ENCODE data around the gene ANKLE1. TPM values are rescaled to one million over a fixed set of nuclear protein-coding genes. Genes with fewer than 3 reads are reported as not detected.

ANKLE1 gene
- total and polyA plus RNA-seq, 10 of the 15 experiments (the other 5 are each of a cell fraction or from before 2014, with no cell fraction given), result 2.2 to 17.9 (median 10.9) TPM

GRCh38 chr19:17240826-17241399, 40.8 kb upstream of the ANKLE1 start:
- SMC1A ChIA-PET (ENCODE audit: uncharacterized antibody, unreplicated experiment), result interaction anchor here (1.1 to 1.2 kb wide), 2 partner anchors 14 to 57 kb away, joined by 3 to 4 read pairs; no protein-coding TSS in a partner anchor
- CTCF ChIA-PET, result interaction anchor here (2.9 kb wide), 1 partner anchor 19 kb away, joined by 16 read pairs; no protein-coding TSS in a partner anchor
- Histone ChIP-seq H4K20me1 (ENCODE audit: control insufficient read depth, insufficient read depth) (no peaks in the 10 kb centered on the region), H3K4me1 (ENCODE audit: control insufficient read depth, insufficient read depth, low read length) (peaks cover 5% of the 10 kb centered on the region), H3K4me2 (ENCODE audit: control insufficient read depth, insufficient read depth) (no peak overlapping the region), H3K79me2 (ENCODE audit: control insufficient read depth, insufficient read depth, low read length) (peaks cover 7% of the 10 kb centered on the region), H2AFZ (ENCODE audit: control insufficient read depth, low read depth, low read length) (no peak overlapping the region), H3K4me3 (no peak overlapping the region), H3K27me3 (replicated peaks in 1 of 2; ENCODE audit: control insufficient read depth in 2 of 2, insufficient read depth in 2 of 2, low read length in 1 of 2) (no peaks in the 10 kb centered on the region), H3K36me3 (ENCODE audit: control insufficient read depth in 2 of 2, insufficient read depth in 2 of 2, low read length in 1 of 2) (peaks cover 0 to 2% of the 10 kb centered on the region in 2 experiments; a peak in 1 of 4 replicates), H3K9me3 (replicated peaks; ENCODE audit: control insufficient read depth, insufficient read depth, low read length) (no peaks in the 10 kb centered on the region), H3K9ac (ENCODE audit: control insufficient read depth, insufficient read depth, low read length) (no peak overlapping the region), H3K27ac (ENCODE audit: control insufficient read depth, insufficient read depth) (no peak overlapping the region)
- DNase-seq (ENCODE audit: low read depth, low spot score) (no peak), ATAC-seq (no peak), FAIRE-seq (no peak)
- TF ChIP-seq DPF2 (IDR thresholded peaks at IDR 0.05) (no peak), USF2 (IDR thresholded peaks at IDR 0.05; ENCODE audit: borderline replicate concordance, low read depth, low read length) (no peak), USF1 (IDR thresholded peaks at IDR 0.05; ENCODE audit: borderline replicate concordance, extremely low read length, insufficient read depth, low read depth, low read length) (no peak), MTA3 (IDR thresholded peaks at IDR 0.05; ENCODE audit: borderline replicate concordance, low read length) (no peak), STAT1 (conservative IDR thresholded peaks at IDR 0.05) (no peak), SIN3A (IDR thresholded peaks at IDR 0.05; ENCODE audit: low read depth, low read length) (no peak)
- BruUV-seq (replicated peaks), result no TSS peak
- POLR2A ChIA-PET, result interaction anchor here (0.5 kb wide), 2 partner anchors 40 to 68 kb away, joined by 3 read pairs; no protein-coding TSS in a partner anchor
- intact Hi-C loops (cut with micrococcal nuclease; ENCODE audit: unreplicated experiment) (no loop called here), in situ Hi-C loops (cut with MboI) (no loop called here)
- 66% methylated on average over 6 of the region's 6 CpGs for WGBS (ENCODE audit: insufficient coverage, insufficient replicate concordance, low lambda C conversion rate, missing lambda C conversion rate)
- RAD21 ChIA-PET (ENCODE audit: unreplicated experiment), result no interaction called here

Data from GM12878 (cell line).